Type B pancreatic cell (in vitro differentiated cells): ENCODE data around the gene SPRED2. TPM values are rescaled to one million over a fixed set of nuclear protein-coding genes. Genes with fewer than 3 reads are reported as not detected.

Source experiments
- DNase-seq: peaks from one replicate; pipeline ENCODE4 v3.0.0; 2021; ENCODE audit warnings: mixed read lengths; ENCODE audit not compliant: unreplicated experiment; ENCODE audit errors: extremely low spot score
- H3K27ac Mint-ChIP-seq: 2 replicates; pipeline ENCODE4 v1.8.0; 2021; ENCODE audit warnings: mild to moderate bottlenecking, mixed read lengths
- H3K27me3 Mint-ChIP-seq: 2 replicates; pipeline ENCODE4 v1.8.0; 2021; ENCODE audit warnings: mixed read lengths
- H3K36me3 Mint-ChIP-seq: 2 replicates; pipeline ENCODE4 v1.8.0; 2021; ENCODE audit warnings: mixed read lengths
- H3K4me1 Mint-ChIP-seq: one replicate; pipeline ENCODE4 v1.8.0; 2021; ENCODE audit warnings: mixed read lengths; ENCODE audit not compliant: unreplicated experiment
- H3K4me3 Mint-ChIP-seq: 2 replicates; pipeline ENCODE4 v1.8.0; 2021; ENCODE audit warnings: mild to moderate bottlenecking, mixed read lengths
- H3K9me3 Mint-ChIP-seq: 2 replicates; pipeline ENCODE4 v1.8.0; 2021; ENCODE audit warnings: mixed read lengths
- total RNA-seq: library from RNA; stranded (reverse); gene quantifications from 2 replicates; pipeline ENCODE4 v1.2.1, GENCODE V29; 2021; ENCODE audit warnings: low replicate concordance
- TF ChIP-seq, protein P1 (sequence below): fragments of 200-600 bp; sonication (generic); conservative IDR thresholded peaks from 2 replicates; pipeline ENCODE4 v1.5.0; 2021; ENCODE audit warnings: antibody characterized with exemption, mild to moderate bottlenecking

SPRED2 gene
- total RNA-seq, 1 donor from 2014 or later, result 38.9 TPM

GRCh38 chr2:65369574-65369973, 62.8 kb downstream of the SPRED2 start:
- Mint-ChIP-seq H3K4me1 (peaks cover 56% of the 10 kb centered on the region), H3K36me3 (peaks cover 5% of the 10 kb centered on the region), H3K27me3 (no peaks in the 10 kb centered on the region), H3K4me3 (no peak overlapping the region), H3K9me3 (no peaks in the 10 kb centered on the region), H3K27ac (no peak overlapping the region)
- TF ChIP-seq, protein P1, sequence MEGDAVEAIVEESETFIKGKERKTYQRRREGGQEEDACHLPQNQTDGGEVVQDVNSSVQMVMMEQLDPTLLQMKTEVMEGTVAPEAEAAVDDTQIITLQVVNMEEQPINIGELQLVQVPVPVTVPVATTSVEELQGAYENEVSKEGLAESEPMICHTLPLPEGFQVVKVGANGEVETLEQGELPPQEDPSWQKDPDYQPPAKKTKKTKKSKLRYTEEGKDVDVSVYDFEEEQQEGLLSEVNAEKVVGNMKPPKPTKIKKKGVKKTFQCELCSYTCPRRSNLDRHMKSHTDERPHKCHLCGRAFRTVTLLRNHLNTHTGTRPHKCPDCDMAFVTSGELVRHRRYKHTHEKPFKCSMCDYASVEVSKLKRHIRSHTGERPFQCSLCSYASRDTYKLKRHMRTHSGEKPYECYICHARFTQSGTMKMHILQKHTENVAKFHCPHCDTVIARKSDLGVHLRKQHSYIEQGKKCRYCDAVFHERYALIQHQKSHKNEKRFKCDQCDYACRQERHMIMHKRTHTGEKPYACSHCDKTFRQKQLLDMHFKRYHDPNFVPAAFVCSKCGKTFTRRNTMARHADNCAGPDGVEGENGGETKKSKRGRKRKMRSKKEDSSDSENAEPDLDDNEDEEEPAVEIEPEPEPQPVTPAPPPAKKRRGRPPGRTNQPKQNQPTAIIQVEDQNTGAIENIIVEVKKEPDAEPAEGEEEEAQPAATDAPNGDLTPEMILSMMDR, result no peak
- no peak for DNase-seq

GRCh38 chr2:65368468-65368867, 63.9 kb downstream of the SPRED2 start:
- Mint-ChIP-seq H3K4me1 (peaks cover 66% of the 10 kb centered on the region), H3K4me3 (no peak overlapping the region), H3K27ac (no peak overlapping the region), H3K9me3 (peaks cover 3% of the 10 kb centered on the region), H3K27me3 (no peaks in the 10 kb centered on the region), H3K36me3 (peaks cover 5% of the 10 kb centered on the region)
- DNase-seq, result no peak
- TF ChIP-seq, protein P1, result no peak

DNA sequence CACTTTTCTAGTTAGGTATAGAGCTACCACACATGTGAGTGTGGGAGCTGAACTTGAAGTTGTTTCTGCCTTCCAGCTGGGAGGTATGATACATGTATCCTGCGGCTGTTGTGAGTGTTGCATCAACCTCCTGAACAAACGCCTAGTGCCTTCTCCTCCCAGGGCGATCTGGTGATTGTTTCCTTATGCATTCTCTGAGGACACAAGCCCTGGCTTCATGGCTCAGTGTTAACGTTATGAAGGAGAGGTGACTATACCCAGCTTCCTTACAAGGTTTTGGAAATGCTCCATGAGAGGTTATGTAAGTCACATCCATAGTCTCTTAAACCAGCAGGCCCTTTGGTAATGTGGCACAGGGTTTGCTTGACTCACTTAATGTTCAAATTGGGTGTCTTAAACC, 64.9 kb downstream of the SPRED2 start:
- H3K9me3 Mint-ChIP-seq, result peaks cover 3% of the 10 kb centered on the region
- H3K4me1 Mint-ChIP-seq, result peaks cover 65% of the 10 kb centered on the region
- no peak overlapping the region for H3K4me3 Mint-ChIP-seq
- peaks cover 5% of the 10 kb centered on the region for H3K36me3 Mint-ChIP-seq
- DNase-seq, result no peak
- no peaks in the 10 kb centered on the region for H3K27me3 Mint-ChIP-seq
- TF ChIP-seq, protein P1, result no peak
- no peak overlapping the region for H3K27ac Mint-ChIP-seq

DNA sequence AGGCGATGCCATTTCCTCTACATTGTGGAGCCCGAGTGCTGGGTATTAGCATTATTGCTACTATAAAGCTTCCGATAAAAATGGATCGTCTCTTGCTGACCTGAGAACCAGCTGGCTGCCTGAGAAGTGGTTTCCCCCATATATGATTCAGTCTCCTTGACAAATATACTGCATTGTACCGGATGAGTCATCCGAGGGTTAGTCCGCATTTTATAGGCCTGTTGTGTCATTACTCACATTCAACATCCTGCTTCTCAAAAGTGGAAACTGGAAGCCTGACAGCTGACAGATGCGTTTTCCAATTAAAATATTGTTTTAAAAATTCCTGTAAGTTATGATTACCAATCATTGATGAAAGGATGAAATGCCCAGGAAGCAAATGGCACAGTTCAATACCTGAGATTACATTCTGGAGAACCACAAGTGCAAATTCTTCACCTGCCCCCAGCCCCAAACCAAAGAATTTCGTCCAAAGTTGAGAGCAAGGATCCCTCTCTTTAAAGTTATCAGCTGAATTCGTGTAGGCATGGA, 65.7 kb downstream of the SPRED2 start:
- H3K4me1 Mint-ChIP-seq, result peaks cover 61% of the 10 kb centered on the region
- no peaks in the 10 kb centered on the region for H3K36me3 Mint-ChIP-seq
- H3K27me3 Mint-ChIP-seq, result no peaks in the 10 kb centered on the region
- H3K4me3 Mint-ChIP-seq, result no peak overlapping the region
- TF ChIP-seq, protein P1, result no peak
- H3K27ac Mint-ChIP-seq, result peak overlapping the region; percentile 54
- no peak for DNase-seq
- peaks cover 3% of the 10 kb centered on the region for H3K9me3 Mint-ChIP-seq

DNA sequence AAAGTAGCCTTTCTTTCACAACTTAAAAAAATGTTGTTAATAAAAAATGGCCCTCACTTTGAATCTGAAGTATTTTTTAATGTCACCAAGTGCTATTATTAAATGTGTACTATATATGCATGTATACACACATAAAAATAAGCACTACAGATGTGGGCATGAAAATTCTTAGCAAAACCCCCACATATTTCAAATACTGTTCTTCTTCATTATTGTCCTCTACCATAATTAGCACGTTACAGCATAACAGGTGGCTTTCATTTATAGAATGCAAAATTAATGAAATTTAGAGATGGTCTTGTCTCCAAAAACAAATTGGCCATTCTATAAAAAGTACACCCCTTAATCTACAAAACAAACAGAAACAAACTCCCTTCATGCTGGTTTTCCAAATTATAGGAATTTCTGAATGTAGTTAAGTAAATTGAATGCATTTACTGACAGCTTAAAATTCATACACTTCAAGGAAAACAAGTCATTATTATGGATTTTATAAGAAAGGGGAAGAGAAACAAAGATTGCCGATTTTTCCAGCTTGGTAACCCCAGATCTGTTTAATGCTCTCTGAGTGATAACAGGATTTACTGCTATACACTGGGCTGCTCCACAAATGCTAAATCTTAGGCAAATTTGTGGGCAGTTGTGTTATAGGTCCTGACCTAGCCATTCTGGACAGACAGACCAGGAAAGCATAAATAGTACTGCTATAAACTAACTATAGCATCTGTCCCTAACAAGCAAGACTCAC, 67.2 kb downstream of the SPRED2 start:
- peaks cover 3% of the 10 kb centered on the region for H3K9me3 Mint-ChIP-seq
- TF ChIP-seq, protein P1, result no peak
- H3K27ac Mint-ChIP-seq, result no peak overlapping the region
- H3K27me3 Mint-ChIP-seq, result no peaks in the 10 kb centered on the region
- no peaks in the 10 kb centered on the region for H3K36me3 Mint-ChIP-seq
- H3K4me3 Mint-ChIP-seq, result no peak overlapping the region
- peaks cover 54% of the 10 kb centered on the region for H3K4me1 Mint-ChIP-seq
- no peak for DNase-seq
